HG03439 (cell line): ENCODE results near the gene HMGCS2.

Experiments used
- ATAC-seq: cut with Tn5 transposase; IDR thresholded peaks from one replicate; pipeline ENCODE4 v1.9.1; 2021; ENCODE audit warnings: mild to moderate bottlenecking, moderate library complexity; ENCODE audit not compliant: unreplicated experiment

HMGCS2 gene

DNA sequence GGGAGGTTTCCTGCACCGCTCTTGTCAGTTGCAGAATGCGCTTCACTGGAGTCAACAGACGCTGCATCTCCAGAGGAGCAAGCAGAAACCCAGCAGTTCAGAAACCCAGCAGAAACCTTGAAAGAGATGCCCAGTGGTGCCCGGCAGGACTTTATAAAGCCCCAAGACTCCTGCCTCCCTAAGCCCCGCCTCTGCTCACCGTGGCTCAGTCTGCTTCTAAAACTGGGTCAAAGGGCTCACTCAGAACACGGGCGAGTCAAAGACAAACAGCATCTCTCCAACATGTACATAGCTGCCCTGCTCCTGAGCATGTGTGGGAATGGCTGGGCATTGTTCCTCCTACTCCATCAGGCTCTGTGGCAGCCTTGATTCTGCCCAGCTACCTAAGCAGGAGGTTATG is at the start of gene HMGCS2:
Gene HMGCS2, minus strand, starts transcription at position 128 of the 400 bp plus-strand sequence. Its CDS starts 61 bp downstream, at position 67.
- ATAC-seq = no peak

DNA sequence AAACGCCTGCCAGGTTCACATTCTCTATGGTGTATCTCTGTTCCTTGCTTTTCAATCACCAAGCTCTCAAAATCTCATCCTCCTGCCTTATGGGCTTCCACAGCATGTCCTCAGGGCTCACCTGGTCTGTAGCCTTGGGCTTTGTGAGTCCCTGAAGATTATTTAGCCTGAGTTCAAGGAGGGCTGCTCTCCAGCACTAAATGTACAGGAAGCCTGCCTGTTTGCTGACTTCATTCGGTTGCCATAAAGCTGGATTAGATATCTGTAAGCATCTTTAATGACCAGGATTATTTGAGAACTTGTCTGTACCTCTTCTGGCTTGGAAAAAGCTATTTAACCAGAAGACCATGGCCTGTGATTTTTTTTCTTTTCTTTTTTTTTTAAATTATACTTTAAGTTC is 49.5 kb upstream of the HMGCS2 start:
- ATAC-seq = no peak

DNA sequence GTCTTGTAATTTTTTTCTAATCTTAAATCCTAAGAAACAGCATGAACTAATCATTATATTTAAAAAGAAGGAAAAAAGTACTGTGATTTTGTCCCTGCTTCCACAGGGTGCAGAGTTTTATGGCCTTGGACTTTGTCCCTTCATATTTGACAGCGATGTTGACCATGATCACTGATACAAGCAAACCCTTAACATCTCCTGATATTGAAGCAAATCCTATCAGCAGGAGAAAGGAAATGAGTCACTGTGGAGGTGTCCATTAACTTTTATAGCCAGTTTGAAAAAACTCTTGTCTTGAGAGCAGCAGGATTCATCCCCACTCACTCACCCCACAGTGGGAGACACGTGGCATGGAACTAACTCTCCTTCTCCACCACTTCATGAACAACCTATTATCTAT is 47.7 kb upstream of the HMGCS2 start:
- no peak for ATAC-seq

DNA sequence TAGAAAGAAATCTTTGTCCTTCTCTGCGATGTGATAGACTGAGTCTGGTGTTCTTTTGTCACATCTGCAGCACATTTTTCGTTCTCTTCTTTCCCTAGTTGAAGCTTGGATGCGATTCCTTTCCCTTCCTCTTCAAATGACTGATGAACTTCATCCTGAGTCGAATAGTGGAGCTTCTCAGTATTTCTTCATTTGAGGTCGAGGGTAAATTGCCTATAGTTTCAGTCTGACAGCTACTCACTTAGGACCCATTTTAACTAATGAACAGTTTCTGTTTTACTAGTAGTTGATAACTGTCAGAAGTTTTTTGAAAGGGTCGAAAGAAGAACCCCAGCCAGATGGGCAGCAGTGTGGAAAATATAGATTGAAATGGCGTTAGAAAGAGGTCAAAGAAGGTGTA is 47.2 kb upstream of the HMGCS2 start:
- ATAC-seq = no peak

DNA sequence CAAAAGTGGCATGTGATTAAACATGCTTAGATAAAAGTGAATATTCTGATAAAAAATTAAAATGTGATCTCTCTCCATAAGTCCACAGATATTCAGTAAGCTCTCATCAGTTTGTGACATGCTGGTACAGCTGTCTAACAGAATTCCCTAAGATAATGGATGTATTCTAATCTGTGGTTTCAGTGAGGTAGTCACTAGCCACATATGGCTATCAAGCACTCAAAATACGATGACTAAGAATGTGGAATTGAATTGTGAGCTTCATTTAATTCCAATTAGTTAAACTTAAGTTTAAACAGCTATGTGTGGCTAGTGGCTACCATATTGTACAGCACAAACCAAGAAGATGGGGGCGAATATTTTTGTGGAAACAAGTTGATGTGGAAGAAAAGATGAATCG is 46.7 kb upstream of the HMGCS2 start:
- ATAC-seq = no peak

DNA sequence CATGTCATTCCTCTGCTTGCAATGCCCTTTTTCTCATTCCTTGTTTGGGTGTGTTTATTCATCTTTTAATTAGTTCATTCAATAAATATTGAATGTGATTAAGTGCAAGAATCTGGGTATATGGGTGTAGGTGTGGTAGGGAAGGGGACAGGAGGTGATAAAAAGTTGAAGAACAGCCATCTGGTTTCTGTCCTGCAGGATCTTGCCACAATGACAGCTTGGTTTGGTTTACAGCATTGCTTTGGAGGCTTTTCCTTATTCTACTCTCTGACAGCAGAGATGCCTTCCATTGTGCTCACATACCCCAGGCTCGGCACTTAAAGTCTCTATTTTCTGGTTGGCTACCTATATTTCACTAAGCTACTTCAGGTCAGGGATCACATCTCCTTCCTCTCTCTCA is 45.6 kb upstream of the HMGCS2 start:
- no peak for ATAC-seq

DNA sequence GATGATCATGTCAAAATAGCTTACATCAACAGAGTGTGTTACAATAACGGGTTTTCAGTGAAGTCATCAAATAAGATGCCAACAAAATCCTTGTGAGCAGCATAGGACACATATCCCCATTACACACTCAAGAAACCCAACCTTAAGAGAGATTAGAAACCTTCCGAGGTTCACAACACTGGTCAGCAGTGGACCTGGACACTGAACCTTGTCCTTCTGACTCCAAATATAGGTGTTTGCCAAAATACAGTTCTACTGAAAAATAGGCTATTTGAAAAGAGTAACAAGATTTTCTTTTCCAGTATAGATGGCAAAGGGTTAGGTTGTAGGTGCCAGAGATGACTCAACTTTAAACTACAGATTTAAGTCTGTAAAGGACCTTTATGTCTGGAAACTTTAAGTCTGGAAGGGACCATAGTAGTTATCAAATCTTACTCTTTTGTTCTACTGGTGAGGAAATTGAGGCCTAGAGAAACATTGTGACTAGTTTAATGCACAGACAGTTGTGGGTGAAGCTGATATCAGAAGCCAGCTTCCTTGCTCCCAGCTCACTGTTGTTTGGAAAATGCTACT is 43.4 kb upstream of the HMGCS2 start:
- ATAC-seq = no peak

DNA sequence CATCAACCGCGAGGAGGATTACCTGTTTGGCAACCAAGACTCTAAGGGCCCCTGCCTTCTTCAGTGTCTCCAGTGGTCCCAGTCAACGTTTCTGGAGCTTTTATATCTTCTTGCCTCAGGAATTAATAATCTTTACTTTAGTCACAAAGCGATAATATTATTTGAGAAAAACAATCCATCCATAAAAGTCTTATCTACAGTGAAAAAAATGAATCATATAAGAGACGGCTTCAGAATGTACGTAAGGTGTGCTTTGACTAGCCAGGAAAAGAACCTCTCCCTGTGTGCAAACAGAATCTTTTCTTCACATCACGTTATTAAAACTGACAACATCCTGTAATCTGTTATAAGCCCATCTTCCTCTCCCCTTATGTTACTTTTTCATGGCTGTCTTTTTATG is 42.7 kb upstream of the HMGCS2 start, which contains the start of gene REG4:
Gene REG4, minus strand, starts transcription at position 74 of the 400 bp plus-strand sequence. CDS start 2,691 bp downstream, outside the sequence.
- no peak for ATAC-seq

DNA sequence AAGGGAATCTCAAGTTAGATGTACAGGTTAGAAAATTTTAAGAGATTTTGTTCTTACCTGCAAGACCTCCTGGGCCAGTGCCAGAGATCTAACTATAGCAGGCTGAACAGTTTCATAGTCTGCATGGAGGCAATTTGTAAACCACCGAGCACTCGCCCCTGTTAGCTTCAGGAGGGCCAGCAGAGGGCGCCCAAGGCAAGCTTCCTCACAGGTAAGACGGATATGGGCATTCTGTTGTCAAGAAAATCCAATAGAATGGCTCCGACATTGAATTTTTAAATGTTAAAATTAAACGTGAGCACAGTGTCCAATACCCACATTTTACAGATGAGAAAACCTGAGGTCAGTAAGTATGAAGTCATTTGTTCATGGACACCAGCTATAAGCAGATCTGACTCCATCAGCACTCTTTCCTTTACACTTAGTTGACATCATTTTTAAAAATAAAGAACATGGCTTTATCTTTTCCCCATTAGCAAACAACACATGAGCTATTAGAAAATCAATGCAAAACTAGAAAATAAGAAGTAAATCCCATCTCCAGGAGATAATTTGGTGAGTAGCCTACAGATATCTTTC is 40.4 kb upstream of the HMGCS2 start:
- no peak for ATAC-seq

DNA sequence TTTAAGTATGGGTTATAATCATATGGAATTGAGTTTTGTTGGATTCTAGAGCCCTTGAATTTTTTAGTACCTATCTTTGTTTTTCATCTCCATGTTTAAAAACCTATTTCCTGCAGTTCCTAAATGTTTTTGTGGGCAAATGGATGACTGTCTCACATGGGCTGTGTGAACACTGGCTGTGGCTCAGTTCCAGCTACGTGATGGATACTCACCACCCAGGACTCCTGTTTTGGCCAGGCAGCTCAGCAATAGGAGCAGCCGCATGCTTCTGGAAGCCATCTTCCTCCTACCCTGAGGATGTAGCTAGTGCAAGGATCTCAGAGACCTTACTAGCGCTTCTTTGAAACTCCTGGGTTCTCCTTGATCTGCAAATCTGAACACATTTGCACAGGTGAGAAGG is 39.8 kb upstream of the HMGCS2 start:
- ATAC-seq = no peak

DNA sequence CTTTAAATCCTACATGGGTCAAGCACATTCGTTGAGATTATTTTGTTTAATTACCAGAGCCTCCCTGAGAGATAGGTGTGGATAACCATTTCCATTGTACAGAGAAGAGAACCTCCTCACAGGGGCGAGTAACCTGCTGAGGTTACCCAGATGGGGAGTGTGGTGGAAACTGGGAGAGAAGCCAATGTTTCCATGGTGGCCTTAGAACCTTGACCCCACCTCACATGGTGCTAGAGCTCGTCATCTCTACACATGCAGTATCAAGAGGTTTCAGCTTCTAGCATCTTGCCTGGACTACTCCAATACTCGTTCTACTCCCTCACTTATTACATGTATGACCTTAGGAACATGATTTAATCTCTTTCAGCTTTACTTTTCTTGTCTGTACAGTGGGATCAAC is 37.8 kb upstream of the HMGCS2 start:
- ATAC-seq = no peak

DNA sequence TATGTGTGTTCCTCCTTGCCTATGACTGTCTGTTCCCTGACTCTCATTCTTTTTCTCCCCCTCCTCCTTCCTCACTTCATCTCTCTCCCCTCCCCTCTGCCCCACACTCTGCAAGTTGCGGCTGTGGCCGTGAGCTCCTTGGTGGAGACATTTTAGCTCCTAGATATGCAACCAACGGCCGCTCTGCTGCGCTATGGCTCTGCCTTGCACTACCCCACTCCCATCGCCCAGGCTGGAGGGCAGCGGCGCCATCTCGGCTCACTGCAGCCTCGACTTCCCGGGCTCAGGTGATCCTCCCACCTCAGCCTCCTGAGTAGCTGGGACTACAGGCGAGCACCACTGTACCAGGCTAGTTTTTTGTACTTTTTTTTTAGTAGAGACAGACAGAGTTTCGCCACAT is 37.0 kb upstream of the HMGCS2 start:
- ATAC-seq = no peak

DNA sequence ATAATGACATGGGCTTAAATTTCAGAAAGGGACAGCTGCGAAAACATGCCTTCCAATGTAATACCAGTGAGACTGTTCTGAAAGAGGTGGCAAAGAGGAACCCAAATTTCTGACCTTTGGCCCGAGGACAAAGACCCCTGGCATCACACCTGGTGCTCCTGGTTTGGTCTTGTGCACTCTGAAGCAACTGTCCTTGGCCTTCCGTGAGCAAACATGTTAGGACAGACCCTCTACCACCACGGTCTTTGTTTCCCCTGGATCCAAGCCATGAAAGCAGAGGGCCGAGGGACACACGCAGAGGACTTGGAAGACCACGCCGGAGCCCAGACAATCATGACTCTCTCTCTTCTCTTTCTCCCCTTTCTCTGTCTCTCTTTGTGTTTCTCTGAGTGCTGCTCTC is 36.5 kb upstream of the HMGCS2 start:
- ATAC-seq = no peak

DNA sequence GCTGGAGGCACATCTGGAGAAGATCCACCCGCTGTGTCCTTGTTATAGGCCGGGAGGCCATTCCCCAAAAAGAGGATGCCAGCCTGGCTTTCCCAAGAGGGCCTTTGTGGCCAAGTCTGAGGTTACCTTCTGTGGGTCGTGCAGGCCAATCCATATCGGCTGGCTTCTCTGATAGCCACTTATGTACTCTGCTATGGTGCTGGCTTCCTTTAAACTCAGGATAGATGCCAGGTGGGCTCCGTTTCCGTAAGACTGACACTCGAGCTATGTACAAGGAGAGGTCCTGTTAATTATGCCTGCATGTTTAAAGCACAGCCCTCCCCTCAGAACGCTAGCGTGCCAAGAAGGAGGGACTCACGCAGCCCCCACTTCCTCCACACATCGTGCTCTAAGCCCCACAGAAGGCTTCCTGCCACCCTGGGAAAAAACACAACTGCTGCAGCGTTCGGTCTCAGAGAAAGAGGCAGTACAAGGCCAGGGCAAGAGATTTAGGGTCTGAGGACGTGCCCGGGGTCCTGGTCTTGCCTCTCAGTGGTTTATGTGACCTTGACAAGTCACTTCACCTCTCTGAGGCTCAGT is 31.0 kb upstream of the HMGCS2 start:
- no peak for ATAC-seq

DNA sequence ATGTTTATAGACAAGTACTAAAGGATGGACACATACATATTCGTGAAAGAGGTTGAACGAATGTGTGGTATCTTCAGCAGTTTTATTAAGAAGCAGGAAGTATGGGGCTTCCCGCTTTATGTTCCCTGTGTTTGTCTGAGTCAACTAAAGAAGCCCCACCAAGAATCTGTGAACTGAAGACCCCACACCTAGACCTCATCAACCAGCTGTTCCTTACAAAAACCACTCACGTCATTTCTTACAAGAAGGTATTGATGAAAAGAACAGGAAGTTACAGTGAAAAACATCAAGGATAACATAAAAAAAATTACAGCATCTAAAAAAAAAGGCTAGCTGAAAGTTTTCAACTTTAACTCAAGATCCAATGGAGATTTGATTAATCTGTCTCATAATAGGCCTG is 30.3 kb upstream of the HMGCS2 start:
- no peak for ATAC-seq

DNA sequence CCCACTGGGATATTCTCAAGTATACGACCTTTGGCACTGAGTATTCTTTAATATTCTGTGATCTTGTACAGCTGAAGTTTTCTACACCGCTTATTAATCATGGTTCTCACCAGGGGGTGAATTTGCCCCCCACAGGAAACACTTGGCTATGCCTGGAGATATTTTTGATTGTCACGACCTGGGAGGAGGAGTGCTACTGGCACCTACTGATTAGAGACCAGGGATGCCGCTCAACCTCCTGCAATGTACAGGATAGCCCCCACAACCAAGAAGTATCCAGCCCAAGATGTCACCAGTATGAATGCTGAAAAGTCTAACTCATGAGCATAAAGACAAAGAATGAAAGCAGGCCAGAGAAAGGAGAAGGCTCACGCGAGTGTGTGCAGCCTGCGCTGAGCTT is 28.9 kb upstream of the HMGCS2 start:
- no peak for ATAC-seq

DNA sequence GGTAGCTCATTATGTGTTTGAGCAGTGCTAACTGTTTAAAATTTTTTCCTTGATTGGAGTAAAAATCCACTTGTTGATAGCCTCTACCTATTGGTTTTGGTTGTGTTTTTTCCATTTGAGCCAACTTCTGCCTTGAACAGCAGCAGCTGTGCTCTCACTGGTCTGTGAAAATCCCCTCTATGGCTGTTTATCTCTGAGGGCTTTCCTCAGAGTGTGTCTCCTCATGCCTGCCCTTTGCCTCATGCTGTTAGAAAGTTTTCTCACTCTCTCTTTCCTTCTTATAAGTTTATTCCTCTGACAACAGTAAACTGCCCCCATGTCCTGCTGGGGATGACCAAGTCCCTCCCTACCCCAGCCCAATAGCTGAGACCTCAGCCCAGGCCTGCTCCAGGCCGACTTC is 28.5 kb upstream of the HMGCS2 start:
- no peak for ATAC-seq

DNA sequence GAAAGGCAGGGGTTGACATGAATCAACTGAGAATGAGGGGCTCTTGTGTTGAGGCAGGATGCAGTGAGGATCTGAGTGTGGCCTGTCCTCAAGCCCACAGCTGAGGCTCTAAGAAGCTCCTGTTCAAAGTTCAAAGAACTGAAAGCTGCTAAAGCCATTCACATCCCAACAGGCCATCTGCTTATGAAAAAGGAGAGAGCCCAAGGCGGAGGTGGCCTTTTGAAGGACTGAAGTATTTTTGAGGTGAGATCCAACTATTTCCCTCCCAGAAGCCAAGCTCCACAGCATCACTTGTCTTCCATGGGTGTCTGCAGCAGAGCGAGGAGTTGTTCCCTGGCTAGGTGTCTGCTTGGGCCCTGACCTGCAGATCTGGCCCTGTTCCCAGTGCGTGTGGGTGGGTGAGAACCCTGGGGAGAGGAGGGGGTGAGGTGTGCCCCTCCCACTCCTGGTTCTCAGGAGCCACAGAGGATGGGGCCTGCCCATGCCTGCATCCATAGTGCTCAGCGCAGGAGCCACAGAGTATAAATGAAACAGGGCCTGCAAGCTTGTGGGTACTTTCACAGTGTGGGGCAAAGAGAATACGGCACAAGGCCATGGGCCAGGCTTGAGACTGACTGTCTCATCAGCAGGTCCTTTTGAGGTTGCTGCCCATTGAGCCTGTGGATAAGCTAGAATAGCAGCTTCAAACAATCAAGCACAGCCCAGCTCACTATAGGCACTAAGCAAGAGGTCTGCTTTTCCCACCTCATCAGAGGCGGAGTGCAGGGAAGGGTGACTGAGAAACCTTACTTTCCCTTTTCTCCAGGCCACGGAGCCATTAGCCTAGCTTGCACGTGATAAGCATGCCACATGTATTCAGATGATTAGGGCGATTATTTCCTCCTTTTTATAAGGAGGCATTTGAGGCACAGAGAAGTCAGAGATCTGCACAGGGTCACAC is 26.8 kb upstream of the HMGCS2 start:
- ATAC-seq = no peak

DNA sequence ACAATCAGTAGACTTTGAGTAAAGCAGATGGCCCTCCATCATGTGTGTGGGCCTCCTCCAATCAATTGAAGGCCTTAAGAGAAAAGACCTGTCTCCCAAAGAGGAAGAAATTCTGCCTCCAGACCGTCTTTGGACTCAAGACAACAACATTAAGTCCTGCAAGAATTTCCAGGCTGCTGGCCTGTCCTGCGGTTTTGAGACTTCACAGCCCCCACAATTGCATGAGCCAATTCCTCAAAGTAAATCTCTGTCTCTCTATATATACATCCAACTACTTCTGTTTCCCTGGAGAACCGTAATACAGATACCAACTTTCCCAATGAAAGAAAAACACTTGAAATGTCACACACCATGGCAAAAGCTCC is 26.2 kb upstream of the HMGCS2 start:
- no peak for ATAC-seq

DNA sequence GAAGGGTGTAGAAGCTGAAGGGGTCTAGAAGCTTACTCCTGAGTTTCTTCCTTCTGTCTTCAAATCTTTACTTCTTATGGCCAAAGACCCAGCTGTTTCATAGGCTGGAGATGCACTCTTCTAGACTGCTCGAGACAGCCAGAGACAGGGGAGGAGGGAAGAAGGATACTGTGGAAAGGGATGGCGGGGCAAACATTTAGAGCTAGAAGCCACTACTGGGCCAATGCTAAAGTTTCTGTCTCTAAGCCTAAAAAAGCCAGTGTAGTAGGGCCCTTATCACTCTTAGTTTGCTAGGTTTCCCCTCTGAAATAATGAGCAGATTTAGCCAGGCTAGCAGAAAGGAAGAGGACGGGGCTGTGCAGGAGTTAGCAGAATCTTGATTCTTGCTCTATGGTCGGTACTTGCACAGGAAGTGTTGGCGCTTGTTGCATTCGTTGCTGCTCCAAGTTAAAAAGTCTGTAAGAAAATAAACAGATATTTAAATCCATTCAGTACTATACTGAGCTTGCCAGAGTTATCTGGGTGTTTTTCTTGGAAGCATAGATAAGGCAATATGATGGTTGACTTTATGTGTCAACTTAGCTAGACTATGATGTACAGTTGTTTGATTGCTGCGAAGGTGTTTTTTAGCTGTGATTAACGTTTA is 25.6 kb upstream of the HMGCS2 start:
- no peak for ATAC-seq

DNA sequence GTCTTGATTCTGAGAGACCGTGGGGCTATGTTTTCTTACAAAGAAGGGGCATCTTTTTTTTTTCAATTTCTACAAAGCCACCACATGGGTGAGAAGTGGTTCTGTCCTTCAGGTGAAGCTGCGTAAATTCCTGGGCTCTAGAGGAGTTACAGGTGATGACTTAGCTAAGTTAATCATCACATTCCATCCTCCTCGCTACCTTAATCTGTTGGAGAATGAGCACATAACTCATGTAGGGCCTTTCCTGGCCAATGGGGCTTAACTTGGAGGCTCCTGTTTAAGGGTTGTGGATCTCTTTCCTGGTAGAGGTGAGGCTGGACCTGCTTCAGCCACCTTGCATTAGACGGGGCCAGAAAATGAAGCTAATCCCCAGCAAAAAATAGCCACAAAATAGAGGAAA is 22.7 kb upstream of the HMGCS2 start:
- no peak for ATAC-seq
